ENCODE data around the gene DNLZ.
"Not testable (repeated sequence)": the region's sequence is repeated elsewhere in the genome, so short reads cannot be mapped to it uniquely, and the experiment has no call there.

DNA sequence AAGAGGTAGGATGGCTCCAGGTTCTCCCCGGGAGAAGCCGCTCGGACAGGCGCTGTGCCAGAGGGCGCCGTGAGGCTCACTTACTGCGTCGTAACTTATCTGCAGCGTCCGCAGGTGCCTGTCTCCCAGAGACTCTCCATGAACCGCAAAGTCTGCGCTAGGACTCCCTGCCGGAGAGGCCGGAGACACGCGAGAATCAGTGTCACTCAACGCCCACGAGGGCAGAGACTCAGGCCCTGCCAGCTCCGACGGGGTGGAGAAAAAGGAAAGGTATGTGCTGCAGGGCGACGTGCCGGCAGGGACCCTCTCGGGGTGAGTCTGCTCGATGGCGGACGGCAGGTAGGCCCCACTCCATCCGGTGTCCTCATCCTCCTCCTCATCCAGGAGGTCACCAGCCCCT lies 43.5 kb upstream of the DNLZ start:
- TF ChIP-seq, protein P1, sequence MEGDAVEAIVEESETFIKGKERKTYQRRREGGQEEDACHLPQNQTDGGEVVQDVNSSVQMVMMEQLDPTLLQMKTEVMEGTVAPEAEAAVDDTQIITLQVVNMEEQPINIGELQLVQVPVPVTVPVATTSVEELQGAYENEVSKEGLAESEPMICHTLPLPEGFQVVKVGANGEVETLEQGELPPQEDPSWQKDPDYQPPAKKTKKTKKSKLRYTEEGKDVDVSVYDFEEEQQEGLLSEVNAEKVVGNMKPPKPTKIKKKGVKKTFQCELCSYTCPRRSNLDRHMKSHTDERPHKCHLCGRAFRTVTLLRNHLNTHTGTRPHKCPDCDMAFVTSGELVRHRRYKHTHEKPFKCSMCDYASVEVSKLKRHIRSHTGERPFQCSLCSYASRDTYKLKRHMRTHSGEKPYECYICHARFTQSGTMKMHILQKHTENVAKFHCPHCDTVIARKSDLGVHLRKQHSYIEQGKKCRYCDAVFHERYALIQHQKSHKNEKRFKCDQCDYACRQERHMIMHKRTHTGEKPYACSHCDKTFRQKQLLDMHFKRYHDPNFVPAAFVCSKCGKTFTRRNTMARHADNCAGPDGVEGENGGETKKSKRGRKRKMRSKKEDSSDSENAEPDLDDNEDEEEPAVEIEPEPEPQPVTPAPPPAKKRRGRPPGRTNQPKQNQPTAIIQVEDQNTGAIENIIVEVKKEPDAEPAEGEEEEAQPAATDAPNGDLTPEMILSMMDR (IDR thresholded peaks at IDR 0.05; ENCODE audit: low read depth, low read length, poor library complexity, severe bottlenecking): not testable (repeated sequence)
- not testable (repeated sequence) for TF ChIP-seq EZH2phosphoT487 (IDR thresholded peaks at IDR 0.05; ENCODE audit: borderline replicate concordance, low read length)
